ENCODE data around the gene PPIF. TPM values are rescaled to one million over a fixed set of nuclear protein-coding genes. Genes with fewer than 3 reads are reported as not detected.

PPIF gene
- total and polyA plus RNA-seq, 2 donors (not counting 1 experiment from before 2014, with no cell fraction given) = 50.4 to 100 TPM

DNA sequence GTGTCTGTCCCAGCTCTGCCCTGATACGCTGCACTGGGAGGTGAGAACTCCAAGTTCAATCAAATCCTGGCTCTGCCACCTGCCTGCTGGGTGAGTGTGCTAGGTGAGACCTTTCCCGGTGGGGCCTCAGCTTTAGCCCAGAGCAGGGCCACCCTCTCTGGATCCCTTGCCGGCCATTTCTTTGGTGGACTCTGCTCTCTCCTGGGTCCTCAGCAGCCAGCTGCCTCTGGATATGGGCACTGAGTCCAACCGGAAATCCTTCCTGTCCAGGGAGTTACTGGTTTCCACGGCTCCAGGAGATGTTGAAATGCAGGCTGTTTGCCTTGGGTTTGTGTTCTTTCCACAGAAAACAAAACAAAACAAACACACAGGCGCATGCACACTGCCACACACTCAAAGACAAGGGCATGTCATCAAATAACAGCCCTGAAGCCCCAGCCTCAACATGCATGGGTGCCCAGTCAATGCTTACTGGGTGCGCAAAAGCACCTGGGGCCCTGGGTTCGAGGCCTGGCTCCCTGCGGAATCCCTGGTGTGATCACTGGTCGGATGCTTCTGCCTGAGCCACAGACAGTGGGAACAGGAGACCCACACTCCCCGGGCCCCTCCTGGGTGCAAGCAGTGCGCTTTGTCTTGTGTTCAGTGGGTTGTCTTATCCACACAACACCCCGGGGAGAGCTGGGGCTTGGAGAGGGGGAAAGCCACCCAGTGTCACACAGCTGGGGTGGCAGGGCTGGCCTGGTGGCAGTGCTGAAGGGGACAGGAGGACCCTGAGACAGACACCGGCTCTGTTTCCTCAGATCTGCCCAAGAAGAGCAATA lies 33.1 kb downstream of the PPIF start:
- Histone ChIP-seq H4K20me1 (ENCODE audit: control insufficient read depth, insufficient read depth, low read length, poor library complexity, severe bottlenecking) (no peaks in the 10 kb centered on the region), H3K4me1 (ENCODE audit: control insufficient read depth in 2 of 2, insufficient read depth in 2 of 2, low read length in 2 of 2) (no peaks in the 10 kb centered on the region), H2AFZ (ENCODE audit: insufficient read depth, low read depth, low read length, poor library complexity, severe bottlenecking) (no peak overlapping the region), H3K79me2 (ENCODE audit: control insufficient read depth, insufficient read depth, low read length) (no peaks in the 10 kb centered on the region), H3K4me2 (replicated peaks; ENCODE audit: low read depth, low read length, poor library complexity, severe bottlenecking) (no peak overlapping the region), H3K36me3 (replicated peaks in 1 of 2; ENCODE audit: control extremely low read depth in 1 of 2, control insufficient read depth in 1 of 2, extremely low read depth in 1 of 2, insufficient read depth in 2 of 2, low read length in 1 of 2) (no peaks in the 10 kb centered on the region), H3K27me3 (replicated peaks in 1 of 4; ENCODE audit: control extremely low read depth in 1 of 4, control insufficient read depth in 3 of 4, insufficient read depth in 4 of 4, low read length in 3 of 4) (no peaks in the 10 kb centered on the region), H3K9ac (ENCODE audit: low read length) (no peak overlapping the region), H3K4me3 (ENCODE audit: control extremely low read depth in 1 of 5, extremely low read depth in 1 of 5, insufficient read depth in 1 of 5, low read depth in 2 of 5, low read length in 4 of 5) (no peak overlapping the region), H3K9me3 (ENCODE audit: control extremely low read depth in 1 of 3, control insufficient read depth in 2 of 3, insufficient read depth in 1 of 3, low read length in 2 of 3) (peaks cover 0 to 4% (median 0%) of the 10 kb centered on the region in 3 donors), H3K27ac (ENCODE audit: low read length in 2 of 2) (no peak overlapping the region)
- TF ChIP-seq EZH2 (IDR thresholded peaks at IDR 0.05; ENCODE audit: borderline replicate concordance, insufficient read depth, low read depth, low read length, poor library complexity, severe bottlenecking) (no peak), CTCF (IDR thresholded peaks at IDR 0.05) (no peak)
- H3K4me1 Mint-ChIP-seq = no peaks in the 10 kb centered on the region
- WGBS (ENCODE audit: insufficient coverage) = 83% methylated on average over 11 of the region's 14 CpGs
- no peak overlapping the region for H3K27ac Mint-ChIP-seq
- ChIA-PET CTCF (no interaction called here), POLR2A (no interaction called here)
- DNase-seq (no peak), ATAC-seq (ENCODE audit: low read depth) (no peak)
- no peaks in the 10 kb centered on the region for H3K9me3 Mint-ChIP-seq (ENCODE audit: insufficient read depth)
- intact Hi-C loops (cut with micrococcal nuclease) = loop anchor here (10.0 kb wide), 1 partner anchor 64 kb away; the partner anchor contains the start of gene ZCCHC24
- no peak overlapping the region for H3K4me3 Mint-ChIP-seq
- no peaks in the 10 kb centered on the region for H3K27me3 Mint-ChIP-seq
